ENCODE measurements around the gene TOPAZ1.

DNA sequence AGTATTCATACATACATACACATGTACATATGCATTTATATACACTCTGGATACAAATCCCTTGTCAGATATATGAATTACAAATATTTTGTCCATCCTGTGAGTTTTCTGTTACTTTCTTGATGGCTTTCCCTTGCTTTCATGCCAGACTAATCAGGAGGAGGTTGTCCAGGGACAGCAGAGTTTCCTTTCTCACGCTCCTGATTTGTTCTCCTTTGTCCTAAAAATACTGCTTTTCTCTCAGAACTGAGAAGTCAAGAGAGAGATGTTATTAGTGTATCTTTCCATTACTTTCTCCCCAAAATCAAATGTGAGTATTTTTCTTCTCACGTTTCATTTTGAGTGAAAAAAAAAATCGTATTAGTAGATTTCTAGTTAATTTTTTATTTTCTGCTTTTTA lies 84.8 kb downstream of the TOPAZ1 start:
- TF ChIP-seq POLR2A (IDR thresholded peaks at IDR 0.05; ENCODE audit: low read length) (no peak), GATA1 (IDR thresholded peaks at IDR 0.05; ENCODE audit: low read depth, low read length) (no peak)
